ENCODE data around the gene TMEM200C.

- TF ChIP-seq CTCF (IDR thresholded peaks at IDR 0.05) (no peak), POLR2A (IDR thresholded peaks at IDR 0.05) (no peak)
Observed at GRCh38 chr18:5839102-5839501, 56.2 kb downstream of the TMEM200C start.
